ENCODE data around the gene FOXP2. TPM values are rescaled to one million over a fixed set of nuclear protein-coding genes. Genes with fewer than 3 reads are reported as not detected.
"Not testable (repeated sequence)": the region's sequence is repeated elsewhere in the genome, so short reads cannot be mapped to it uniquely, and the experiment has no call there.

Gene FOXP2
- total RNA-seq, 1 experiment from 2014 or later = 0.17 TPM

DNA sequence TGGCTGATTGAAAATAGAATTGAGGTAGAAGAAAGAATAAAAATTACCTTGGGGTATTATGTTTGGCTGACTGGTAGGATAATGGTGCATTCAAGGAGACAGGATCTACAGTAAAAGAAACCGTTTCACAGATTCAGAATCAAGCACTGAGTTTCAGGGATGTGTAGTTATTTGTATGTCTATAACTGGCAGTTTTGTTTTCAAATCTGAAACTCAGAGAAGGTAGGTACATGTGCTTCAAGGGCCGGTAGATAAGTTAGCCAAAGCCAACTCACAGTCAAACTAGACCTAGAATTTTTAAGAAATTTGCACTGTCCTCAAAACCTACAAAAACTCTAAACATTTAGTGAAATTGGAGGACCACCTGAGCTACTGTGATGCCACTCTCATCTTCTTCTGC lies 191.5 kb downstream of the FOXP2 start (continued):
- no peak for TF ChIP-seq CTCF (IDR thresholded peaks at IDR 0.05)
- TF ChIP-seq, protein P1, sequence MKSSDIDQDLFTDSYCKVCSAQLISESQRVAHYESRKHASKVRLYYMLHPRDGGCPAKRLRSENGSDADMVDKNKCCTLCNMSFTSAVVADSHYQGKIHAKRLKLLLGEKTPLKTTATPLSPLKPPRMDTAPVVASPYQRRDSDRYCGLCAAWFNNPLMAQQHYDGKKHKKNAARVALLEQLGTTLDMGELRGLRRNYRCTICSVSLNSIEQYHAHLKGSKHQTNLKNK (CRISPR knock-in tag; IDR thresholded peaks at IDR 0.05) = no peak
- TF ChIP-seq, protein P2, sequence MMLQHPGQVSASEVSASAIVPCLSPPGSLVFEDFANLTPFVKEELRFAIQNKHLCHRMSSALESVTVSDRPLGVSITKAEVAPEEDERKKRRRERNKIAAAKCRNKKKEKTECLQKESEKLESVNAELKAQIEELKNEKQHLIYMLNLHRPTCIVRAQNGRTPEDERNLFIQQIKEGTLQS (CRISPR knock-in tag; conservative IDR thresholded peaks at IDR 0.05) = no peak
- no peak for TF ChIP-seq TCF7 (CRISPR knock-in tag; IDR thresholded peaks at IDR 0.05; ENCODE audit: low read depth)
- no peak for TF ChIP-seq NFATC4 (CRISPR knock-in tag; IDR thresholded peaks at IDR 0.05)
- TF ChIP-seq E2F4 (CRISPR knock-in tag; IDR thresholded peaks at IDR 0.05; ENCODE audit: borderline replicate concordance, low read depth) = no peak
- no peak for TF ChIP-seq ZNF512 (CRISPR knock-in tag; IDR thresholded peaks at IDR 0.05; ENCODE audit: borderline replicate concordance)
- TF ChIP-seq FOXK1 (CRISPR knock-in tag; IDR thresholded peaks at IDR 0.05) = no peak

DNA sequence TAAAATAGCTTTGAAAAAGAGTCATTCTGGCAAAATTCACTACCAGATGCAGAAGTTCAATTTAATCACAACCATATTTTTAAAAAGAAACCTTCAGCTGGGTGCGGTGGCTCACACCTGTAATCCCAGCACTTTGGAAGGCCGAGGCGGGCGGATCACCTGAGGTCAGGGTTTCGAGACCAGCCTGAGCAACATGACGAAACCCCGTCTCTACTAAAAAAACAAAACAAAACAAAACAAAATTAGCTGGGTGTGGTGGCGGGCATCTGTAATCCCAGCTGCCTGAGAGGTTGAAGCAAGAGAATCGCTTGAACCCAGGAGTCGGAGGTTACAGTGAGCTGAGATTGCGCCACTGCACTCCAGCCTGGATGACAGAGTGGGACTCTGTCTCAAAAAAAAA lies 194.2 kb downstream of the FOXP2 start:
- POLR2A ChIA-PET; DNase-seq (ENCODE audit: low spot score); H3K9me3 Mint-ChIP-seq; ATAC-seq; H3K36me3 Mint-ChIP-seq; H3K4me1 Mint-ChIP-seq; H3K27me3 Mint-ChIP-seq (ENCODE audit: low read depth); H3K27ac Mint-ChIP-seq; H3K4me3 Mint-ChIP-seq: not testable (repeated sequence)
- CTCF ChIA-PET = interaction anchor here (0.6 kb wide), 1 partner anchor 470 kb away, joined by 3 read pairs; no protein-coding TSS in a partner anchor

DNA sequence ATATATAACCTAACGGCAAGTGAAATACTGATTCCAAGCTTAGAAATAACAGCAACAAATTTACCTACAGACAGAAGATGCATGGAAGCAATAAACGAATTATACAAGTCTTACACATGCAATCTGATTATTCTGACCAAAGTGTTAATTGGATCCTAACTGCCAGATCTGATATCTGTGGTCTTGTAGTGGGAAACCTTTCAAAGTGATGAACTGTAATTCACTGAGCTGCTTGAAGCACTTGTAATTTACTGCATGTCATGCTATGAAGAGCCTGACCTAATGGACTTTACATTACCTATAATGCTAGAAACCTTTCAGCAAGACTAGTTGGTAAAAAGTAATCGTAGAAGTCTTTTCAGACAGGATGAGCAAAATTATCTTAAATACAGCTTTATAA lies 205.6 kb downstream of the FOXP2 start:
- ChIA-PET POLR2A (no interaction called here), CTCF (no interaction called here)
- no peak overlapping the region for H3K27ac Mint-ChIP-seq
- H3K9me3 Mint-ChIP-seq = no peaks in the 10 kb centered on the region
- H3K27me3 Mint-ChIP-seq (ENCODE audit: low read depth) = no peaks in the 10 kb centered on the region
- no peak overlapping the region for H3K4me3 Mint-ChIP-seq
- DNase-seq (ENCODE audit: low spot score) = no peak
- H3K36me3 Mint-ChIP-seq = no peaks in the 10 kb centered on the region
- ATAC-seq = no peak
- H3K4me1 Mint-ChIP-seq = no peaks in the 10 kb centered on the region
- TF ChIP-seq, protein P2 (CRISPR knock-in tag; conservative IDR thresholded peaks at IDR 0.05) = no peak
- TF ChIP-seq ZBTB21 (CRISPR knock-in tag; IDR thresholded peaks at IDR 0.05; ENCODE audit: borderline replicate concordance) (no peak), KAT7 (CRISPR knock-in tag; IDR thresholded peaks at IDR 0.05; ENCODE audit: borderline replicate concordance) (no peak), RORB (CRISPR knock-in tag; IDR thresholded peaks at IDR 0.05) (no peak), GABPB1 (CRISPR knock-in tag; IDR thresholded peaks at IDR 0.05) (no peak), TP53 (CRISPR knock-in tag; IDR thresholded peaks at IDR 0.05) (no peak), ELF4 (CRISPR knock-in tag; IDR thresholded peaks at IDR 0.05; ENCODE audit: low read depth) (no peak), SOX15 (CRISPR knock-in tag; IDR thresholded peaks at IDR 0.05) (no peak), GRHL2 (CRISPR knock-in tag; IDR thresholded peaks at IDR 0.05; ENCODE audit: insufficient replicate concordance, severe bottlenecking) (no peak)
- TF ChIP-seq, protein P3, sequence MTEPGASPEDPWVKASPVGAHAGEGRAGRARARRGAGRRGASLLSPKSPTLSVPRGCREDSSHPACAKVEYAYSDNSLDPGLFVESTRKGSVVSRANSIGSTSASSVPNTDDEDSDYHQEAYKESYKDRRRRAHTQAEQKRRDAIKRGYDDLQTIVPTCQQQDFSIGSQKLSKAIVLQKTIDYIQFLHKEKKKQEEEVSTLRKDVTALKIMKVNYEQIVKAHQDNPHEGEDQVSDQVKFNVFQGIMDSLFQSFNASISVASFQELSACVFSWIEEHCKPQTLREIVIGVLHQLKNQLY (CRISPR knock-in tag; IDR thresholded peaks at IDR 0.05) = no peak
- TF ChIP-seq, protein P4, sequence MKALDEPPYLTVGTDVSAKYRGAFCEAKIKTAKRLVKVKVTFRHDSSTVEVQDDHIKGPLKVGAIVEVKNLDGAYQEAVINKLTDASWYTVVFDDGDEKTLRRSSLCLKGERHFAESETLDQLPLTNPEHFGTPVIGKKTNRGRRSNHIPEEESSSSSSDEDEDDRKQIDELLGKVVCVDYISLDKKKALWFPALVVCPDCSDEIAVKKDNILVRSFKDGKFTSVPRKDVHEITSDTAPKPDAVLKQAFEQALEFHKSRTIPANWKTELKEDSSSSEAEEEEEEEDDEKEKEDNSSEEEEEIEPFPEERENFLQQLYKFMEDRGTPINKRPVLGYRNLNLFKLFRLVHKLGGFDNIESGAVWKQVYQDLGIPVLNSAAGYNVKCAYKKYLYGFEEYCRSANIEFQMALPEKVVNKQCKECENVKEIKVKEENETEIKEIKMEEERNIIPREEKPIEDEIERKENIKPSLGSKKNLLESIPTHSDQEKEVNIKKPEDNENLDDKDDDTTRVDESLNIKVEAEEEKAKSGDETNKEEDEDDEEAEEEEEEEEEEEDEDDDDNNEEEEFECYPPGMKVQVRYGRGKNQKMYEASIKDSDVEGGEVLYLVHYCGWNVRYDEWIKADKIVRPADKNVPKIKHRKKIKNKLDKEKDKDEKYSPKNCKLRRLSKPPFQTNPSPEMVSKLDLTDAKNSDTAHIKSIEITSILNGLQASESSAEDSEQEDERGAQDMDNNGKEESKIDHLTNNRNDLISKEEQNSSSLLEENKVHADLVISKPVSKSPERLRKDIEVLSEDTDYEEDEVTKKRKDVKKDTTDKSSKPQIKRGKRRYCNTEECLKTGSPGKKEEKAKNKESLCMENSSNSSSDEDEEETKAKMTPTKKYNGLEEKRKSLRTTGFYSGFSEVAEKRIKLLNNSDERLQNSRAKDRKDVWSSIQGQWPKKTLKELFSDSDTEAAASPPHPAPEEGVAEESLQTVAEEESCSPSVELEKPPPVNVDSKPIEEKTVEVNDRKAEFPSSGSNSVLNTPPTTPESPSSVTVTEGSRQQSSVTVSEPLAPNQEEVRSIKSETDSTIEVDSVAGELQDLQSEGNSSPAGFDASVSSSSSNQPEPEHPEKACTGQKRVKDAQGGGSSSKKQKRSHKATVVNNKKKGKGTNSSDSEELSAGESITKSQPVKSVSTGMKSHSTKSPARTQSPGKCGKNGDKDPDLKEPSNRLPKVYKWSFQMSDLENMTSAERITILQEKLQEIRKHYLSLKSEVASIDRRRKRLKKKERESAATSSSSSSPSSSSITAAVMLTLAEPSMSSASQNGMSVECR (CRISPR knock-in tag; IDR thresholded peaks at IDR 0.05; ENCODE audit: borderline replicate concordance) = no peak
- TF ChIP-seq, protein P5, sequence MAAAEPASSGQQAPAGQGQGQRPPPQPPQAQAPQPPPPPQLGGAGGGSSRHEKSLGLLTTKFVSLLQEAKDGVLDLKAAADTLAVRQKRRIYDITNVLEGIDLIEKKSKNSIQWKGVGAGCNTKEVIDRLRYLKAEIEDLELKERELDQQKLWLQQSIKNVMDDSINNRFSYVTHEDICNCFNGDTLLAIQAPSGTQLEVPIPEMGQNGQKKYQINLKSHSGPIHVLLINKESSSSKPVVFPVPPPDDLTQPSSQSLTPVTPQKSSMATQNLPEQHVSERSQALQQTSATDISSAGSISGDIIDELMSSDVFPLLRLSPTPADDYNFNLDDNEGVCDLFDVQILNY (CRISPR knock-in tag; IDR thresholded peaks at IDR 0.05) = no peak
- TF ChIP-seq, protein P6, sequence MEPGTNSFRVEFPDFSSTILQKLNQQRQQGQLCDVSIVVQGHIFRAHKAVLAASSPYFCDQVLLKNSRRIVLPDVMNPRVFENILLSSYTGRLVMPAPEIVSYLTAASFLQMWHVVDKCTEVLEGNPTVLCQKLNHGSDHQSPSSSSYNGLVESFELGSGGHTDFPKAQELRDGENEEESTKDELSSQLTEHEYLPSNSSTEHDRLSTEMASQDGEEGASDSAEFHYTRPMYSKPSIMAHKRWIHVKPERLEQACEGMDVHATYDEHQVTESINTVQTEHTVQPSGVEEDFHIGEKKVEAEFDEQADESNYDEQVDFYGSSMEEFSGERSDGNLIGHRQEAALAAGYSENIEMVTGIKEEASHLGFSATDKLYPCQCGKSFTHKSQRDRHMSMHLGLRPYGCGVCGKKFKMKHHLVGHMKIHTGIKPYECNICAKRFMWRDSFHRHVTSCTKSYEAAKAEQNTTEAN (CRISPR knock-in tag; IDR thresholded peaks at IDR 0.05) = no peak

Measured in WTC11 (cell line).